Measurements from ENCODE around the gene IGSF10.

Gene IGSF10

GRCh38 chr3:151452841-151453240, 8.0 kb downstream of the IGSF10 start:
- Histone ChIP-seq H3K9me3 (ENCODE audit: control insufficient read depth, low read length) (no peaks in the 10 kb centered on the region), H3K9ac (ENCODE audit: low read length) (no peak overlapping the region), H3K27me3 (ENCODE audit: control insufficient read depth, insufficient read depth, low read length) (no peaks in the 10 kb centered on the region), H3K36me3 (ENCODE audit: control insufficient read depth, insufficient read depth, low read length) (no peaks in the 10 kb centered on the region), H3K4me3 (ENCODE audit: low read length) (no peak overlapping the region), H3K4me1 (ENCODE audit: control insufficient read depth, insufficient read depth, low read length) (no peaks in the 10 kb centered on the region)

- Histone ChIP-seq H3K27me3 (ENCODE audit: control insufficient read depth, insufficient read depth, low read length) (no peaks in the 10 kb centered on the region), H3K4me1 (ENCODE audit: control insufficient read depth, insufficient read depth, low read length) (no peaks in the 10 kb centered on the region), H3K36me3 (ENCODE audit: control insufficient read depth, insufficient read depth, low read length) (no peaks in the 10 kb centered on the region), H3K9ac (ENCODE audit: low read length) (no peak overlapping the region), H3K4me3 (ENCODE audit: low read length) (no peak overlapping the region), H3K9me3 (ENCODE audit: control insufficient read depth, low read length) (no peaks in the 10 kb centered on the region)
These were observed 8.5 kb downstream of the IGSF10 start for GRCh38 chr3:151452368-151452767.

GRCh38 chr3:151446002-151446340, 14.9 kb downstream of the IGSF10 start:
- no peaks in the 10 kb centered on the region for H3K27me3 ChIP-seq (ENCODE audit: control insufficient read depth, insufficient read depth, low read length)
- H3K9me3 ChIP-seq (ENCODE audit: control insufficient read depth, low read length): no peaks in the 10 kb centered on the region
- H3K4me1 ChIP-seq (ENCODE audit: control insufficient read depth, insufficient read depth, low read length): no peaks in the 10 kb centered on the region
- no peaks in the 10 kb centered on the region for H3K36me3 ChIP-seq (ENCODE audit: control insufficient read depth, insufficient read depth, low read length)
- no peak overlapping the region for H3K9ac ChIP-seq (ENCODE audit: low read length)
- no peak overlapping the region for H3K4me3 ChIP-seq (ENCODE audit: low read length)

GRCh38 chr3:151445273-151446001, 15.4 kb downstream of the IGSF10 start:
- Histone ChIP-seq H3K9me3 (ENCODE audit: control insufficient read depth, low read length) (no peaks in the 10 kb centered on the region), H3K27me3 (ENCODE audit: control insufficient read depth, insufficient read depth, low read length) (no peaks in the 10 kb centered on the region), H3K9ac (ENCODE audit: low read length) (no peak overlapping the region), H3K4me1 (ENCODE audit: control insufficient read depth, insufficient read depth, low read length) (no peaks in the 10 kb centered on the region), H3K36me3 (ENCODE audit: control insufficient read depth, insufficient read depth, low read length) (no peaks in the 10 kb centered on the region), H3K4me3 (ENCODE audit: low read length) (no peak overlapping the region)

- H3K4me1 ChIP-seq (ENCODE audit: control insufficient read depth, insufficient read depth, low read length): no peaks in the 10 kb centered on the region
- no peaks in the 10 kb centered on the region for H3K36me3 ChIP-seq (ENCODE audit: control insufficient read depth, insufficient read depth, low read length)
These were observed 17.3 kb downstream of the IGSF10 start for GRCh38 chr3:151443583-151443982.

GRCh38 chr3:151440940-151441339, 19.9 kb downstream of the IGSF10 start:
- H3K9me3 ChIP-seq (ENCODE audit: control insufficient read depth, low read length): no peaks in the 10 kb centered on the region
- H3K9ac ChIP-seq (ENCODE audit: low read length): no peak overlapping the region
- H3K36me3 ChIP-seq (ENCODE audit: control insufficient read depth, insufficient read depth, low read length): no peaks in the 10 kb centered on the region
- no peaks in the 10 kb centered on the region for H3K27me3 ChIP-seq (ENCODE audit: control insufficient read depth, insufficient read depth, low read length)
- no peaks in the 10 kb centered on the region for H3K4me1 ChIP-seq (ENCODE audit: control insufficient read depth, insufficient read depth, low read length)
- no peak overlapping the region for H3K4me3 ChIP-seq (ENCODE audit: low read length)

More at GRCh38 chr3:151443583-151443982, 17.3 kb downstream of the IGSF10 start:
- Histone ChIP-seq H3K27me3 (ENCODE audit: control insufficient read depth, insufficient read depth, low read length) (no peaks in the 10 kb centered on the region), H3K4me3 (ENCODE audit: low read length) (no peak overlapping the region), H3K9ac (ENCODE audit: low read length) (no peak overlapping the region), H3K9me3 (ENCODE audit: control insufficient read depth, low read length) (no peaks in the 10 kb centered on the region)

- H3K9me3 ChIP-seq (ENCODE audit: control insufficient read depth, low read length): no peaks in the 10 kb centered on the region
- no peaks in the 10 kb centered on the region for H3K27me3 ChIP-seq (ENCODE audit: control insufficient read depth, insufficient read depth, low read length)
- H3K4me3 ChIP-seq (ENCODE audit: low read length): no peak overlapping the region
- no peaks in the 10 kb centered on the region for H3K4me1 ChIP-seq (ENCODE audit: control insufficient read depth, insufficient read depth, low read length)
- no peak overlapping the region for H3K9ac ChIP-seq (ENCODE audit: low read length)
- no peaks in the 10 kb centered on the region for H3K36me3 ChIP-seq (ENCODE audit: control insufficient read depth, insufficient read depth, low read length)
These were observed 21.2 kb downstream of the IGSF10 start for GRCh38 chr3:151439652-151440125.

- no peaks in the 10 kb centered on the region for H3K4me1 ChIP-seq (ENCODE audit: control insufficient read depth, insufficient read depth, low read length)
- H3K9ac ChIP-seq (ENCODE audit: low read length): no peak overlapping the region
- no peaks in the 10 kb centered on the region for H3K27me3 ChIP-seq (ENCODE audit: control insufficient read depth, insufficient read depth, low read length)
- no peaks in the 10 kb centered on the region for H3K36me3 ChIP-seq (ENCODE audit: control insufficient read depth, insufficient read depth, low read length)
- no peak overlapping the region for H3K4me3 ChIP-seq (ENCODE audit: low read length)
- H3K9me3 ChIP-seq (ENCODE audit: control insufficient read depth, low read length): no peaks in the 10 kb centered on the region
These were observed 23.0 kb downstream of the IGSF10 start for GRCh38 chr3:151437906-151438305.

- Histone ChIP-seq H3K4me3 (ENCODE audit: low read length) (no peak overlapping the region), H3K9me3 (ENCODE audit: control insufficient read depth, low read length) (no peaks in the 10 kb centered on the region), H3K4me1 (ENCODE audit: control insufficient read depth, insufficient read depth, low read length) (no peaks in the 10 kb centered on the region), H3K36me3 (ENCODE audit: control insufficient read depth, insufficient read depth, low read length) (no peaks in the 10 kb centered on the region), H3K9ac (ENCODE audit: low read length) (no peak overlapping the region), H3K27me3 (ENCODE audit: control insufficient read depth, insufficient read depth, low read length) (no peaks in the 10 kb centered on the region)
These were observed 24.0 kb downstream of the IGSF10 start for GRCh38 chr3:151436675-151437446.

GRCh38 chr3:151434151-151434890, 26.5 kb downstream of the IGSF10 start:
- H3K4me1 ChIP-seq (ENCODE audit: control insufficient read depth, insufficient read depth, low read length): no peaks in the 10 kb centered on the region
- H3K36me3 ChIP-seq (ENCODE audit: control insufficient read depth, insufficient read depth, low read length): no peaks in the 10 kb centered on the region
- H3K27me3 ChIP-seq (ENCODE audit: control insufficient read depth, insufficient read depth, low read length): no peaks in the 10 kb centered on the region
- no peaks in the 10 kb centered on the region for H3K9me3 ChIP-seq (ENCODE audit: control insufficient read depth, low read length)
- no peak overlapping the region for H3K9ac ChIP-seq (ENCODE audit: low read length)
- no peak overlapping the region for H3K4me3 ChIP-seq (ENCODE audit: low read length)

GRCh38 chr3:151432616-151433372, 28.1 kb downstream of the IGSF10 start:
- H3K9ac ChIP-seq (ENCODE audit: low read length): no peak overlapping the region
- H3K4me1 ChIP-seq (ENCODE audit: control insufficient read depth, insufficient read depth, low read length): no peaks in the 10 kb centered on the region
- no peaks in the 10 kb centered on the region for H3K9me3 ChIP-seq (ENCODE audit: control insufficient read depth, low read length)
- H3K36me3 ChIP-seq (ENCODE audit: control insufficient read depth, insufficient read depth, low read length): no peaks in the 10 kb centered on the region
- no peak overlapping the region for H3K4me3 ChIP-seq (ENCODE audit: low read length)
- no peaks in the 10 kb centered on the region for H3K27me3 ChIP-seq (ENCODE audit: control insufficient read depth, insufficient read depth, low read length)
